Measurements from ENCODE around the gene GKN1. TPM values are rescaled to one million over a fixed set of nuclear protein-coding genes. Genes with fewer than 3 reads are reported as not detected.
A peak's percentile ranks its signal among the peaks of the same experiment; 100 is the strongest.

Gene GKN1
- total RNA-seq, 1 donor from 2014 or later = not detected

DNA sequence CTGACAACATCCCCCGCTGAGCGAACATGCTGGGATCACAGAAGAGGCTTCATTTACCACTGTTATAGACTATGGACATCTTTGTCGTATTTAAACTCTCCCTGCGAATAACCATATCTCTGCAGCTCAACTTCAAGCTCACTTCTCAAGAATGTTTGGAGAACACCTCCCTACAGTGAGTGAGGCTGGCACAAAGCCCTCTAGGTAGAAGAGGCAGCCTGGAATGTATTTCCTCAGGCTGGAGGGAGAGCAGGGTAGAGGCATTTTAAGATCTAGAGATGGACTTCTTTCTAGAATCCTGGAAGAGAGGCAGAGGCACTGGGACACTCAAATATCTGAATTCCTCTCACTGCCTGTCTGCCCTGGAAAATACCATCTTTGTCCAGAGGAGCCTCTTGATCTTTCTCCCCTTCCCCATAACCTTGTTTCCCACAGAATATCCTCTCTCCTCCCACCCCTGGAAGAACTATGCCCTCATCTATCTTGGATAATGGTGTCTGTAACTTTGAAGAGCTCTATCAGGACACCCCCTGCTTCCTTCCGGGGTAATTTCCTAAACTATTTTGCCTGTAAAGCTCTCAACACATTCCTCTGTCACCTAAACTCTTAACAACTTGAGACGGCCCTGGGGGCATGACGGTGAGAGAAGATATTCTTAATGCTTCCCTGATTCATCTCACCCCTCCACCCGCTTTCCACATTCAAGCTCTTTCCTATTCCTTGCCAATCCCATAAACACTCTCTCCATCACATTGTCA is 36.2 kb downstream of the GKN1 start:
- DNase-seq = no peak

DNA sequence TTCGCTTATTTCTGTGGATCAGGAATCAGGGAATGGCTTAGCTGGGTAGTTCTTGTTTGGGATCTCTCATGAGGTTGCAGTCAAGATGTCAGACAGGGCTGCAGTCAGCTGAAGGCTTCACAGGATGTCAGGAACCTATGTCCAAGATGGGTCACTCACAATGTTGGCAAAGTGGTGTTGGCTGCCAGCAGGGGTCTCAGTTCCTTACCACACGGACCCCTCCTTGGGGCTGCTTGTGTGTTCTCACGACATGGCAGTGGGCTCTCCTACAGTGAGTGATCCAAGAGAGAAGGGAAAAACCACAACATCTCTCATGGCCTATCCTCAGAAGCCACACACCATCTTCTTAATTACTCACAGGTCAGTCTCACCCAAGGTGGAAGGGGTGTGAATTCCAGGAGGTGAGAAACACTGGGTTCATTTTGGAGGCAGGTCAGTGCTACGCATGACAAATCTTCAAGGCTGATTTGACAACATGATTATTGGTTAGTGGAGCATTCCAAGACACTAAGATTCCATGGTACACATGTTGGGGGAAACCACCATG is 37.2 kb downstream of the GKN1 start:
- no peak for DNase-seq

DNA sequence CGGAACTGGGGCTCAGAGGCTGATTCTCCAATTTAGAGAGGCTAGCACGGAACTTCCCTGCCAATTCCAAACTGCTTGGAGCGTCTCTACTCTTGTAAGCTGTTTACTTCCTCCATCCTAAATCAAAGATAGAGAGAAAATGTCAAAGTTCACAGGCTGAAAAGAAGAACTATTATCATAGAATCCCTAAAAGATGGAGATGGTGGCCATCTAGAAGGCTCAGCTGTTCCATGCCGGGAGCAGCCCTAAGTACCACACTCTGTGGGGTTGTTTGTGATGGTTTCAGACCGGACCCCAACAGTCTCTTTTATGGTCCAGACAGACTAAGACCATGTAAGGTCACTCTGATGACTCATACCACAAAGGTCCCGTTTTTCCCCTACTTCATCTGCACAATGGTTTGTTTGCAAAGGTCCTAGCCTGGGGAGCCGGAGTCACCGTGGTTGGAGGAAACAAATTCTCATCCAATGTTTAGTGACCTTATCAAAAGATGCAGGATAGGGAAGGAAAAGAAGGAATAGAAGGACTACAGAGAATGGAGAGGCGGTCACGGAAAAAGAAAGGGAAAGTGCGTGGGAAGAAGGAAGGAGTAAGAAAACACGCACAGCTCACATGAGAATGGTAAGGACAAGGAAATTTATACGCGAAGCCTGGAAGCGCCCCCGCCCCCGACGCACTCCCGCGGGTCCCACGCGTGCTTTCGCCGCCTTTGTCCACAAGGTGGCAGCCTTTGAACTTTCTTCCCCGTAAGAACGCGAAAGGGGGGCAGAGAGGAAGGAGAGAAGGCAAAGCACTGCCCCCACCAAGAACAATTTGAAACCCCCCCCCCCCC is 38.1 kb downstream of the GKN1 start:
- DNase-seq = peak; percentile 51

DNA sequence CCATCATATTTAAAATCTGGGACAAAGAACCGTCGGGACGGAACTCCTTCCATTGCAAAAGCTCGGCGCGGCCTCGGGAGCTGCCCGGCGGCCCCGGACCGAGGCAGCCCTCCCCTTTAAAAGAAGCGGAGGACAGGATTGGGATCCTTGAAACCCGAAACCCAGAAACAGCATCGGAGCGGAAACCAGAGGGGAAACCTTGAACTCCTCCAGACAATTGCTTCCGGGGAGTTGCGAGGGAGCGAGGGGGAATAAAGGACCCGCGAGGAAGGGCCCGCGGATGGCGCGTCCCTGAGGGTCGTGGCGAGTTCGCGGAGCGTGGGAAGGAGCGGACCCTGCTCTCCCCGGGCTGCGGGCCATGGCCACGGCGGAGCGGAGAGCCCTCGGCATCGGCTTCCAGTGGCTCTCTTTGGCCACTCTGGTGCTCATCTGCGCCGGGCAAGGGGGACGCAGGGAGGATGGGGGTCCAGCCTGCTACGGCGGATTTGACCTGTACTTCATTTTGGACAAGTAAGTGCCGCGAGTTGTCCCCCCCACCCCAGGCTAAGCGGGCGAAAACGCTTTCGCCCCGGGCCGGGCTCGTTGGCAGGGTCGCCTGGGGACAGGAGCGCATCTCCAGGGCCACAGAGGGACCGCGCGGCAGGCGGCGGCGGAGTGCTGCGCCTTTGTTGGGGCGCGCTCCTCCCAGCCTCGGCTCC is 38.9 kb downstream of the GKN1 start, which contains the start of gene ANTXR1:
TSS of gene ANTXR1 (plus strand) at position 38 of the 698 bp plus-strand sequence. CDS start at position 359, 321 bp downstream.
- DNase-seq = peak; percentile 51

DNA sequence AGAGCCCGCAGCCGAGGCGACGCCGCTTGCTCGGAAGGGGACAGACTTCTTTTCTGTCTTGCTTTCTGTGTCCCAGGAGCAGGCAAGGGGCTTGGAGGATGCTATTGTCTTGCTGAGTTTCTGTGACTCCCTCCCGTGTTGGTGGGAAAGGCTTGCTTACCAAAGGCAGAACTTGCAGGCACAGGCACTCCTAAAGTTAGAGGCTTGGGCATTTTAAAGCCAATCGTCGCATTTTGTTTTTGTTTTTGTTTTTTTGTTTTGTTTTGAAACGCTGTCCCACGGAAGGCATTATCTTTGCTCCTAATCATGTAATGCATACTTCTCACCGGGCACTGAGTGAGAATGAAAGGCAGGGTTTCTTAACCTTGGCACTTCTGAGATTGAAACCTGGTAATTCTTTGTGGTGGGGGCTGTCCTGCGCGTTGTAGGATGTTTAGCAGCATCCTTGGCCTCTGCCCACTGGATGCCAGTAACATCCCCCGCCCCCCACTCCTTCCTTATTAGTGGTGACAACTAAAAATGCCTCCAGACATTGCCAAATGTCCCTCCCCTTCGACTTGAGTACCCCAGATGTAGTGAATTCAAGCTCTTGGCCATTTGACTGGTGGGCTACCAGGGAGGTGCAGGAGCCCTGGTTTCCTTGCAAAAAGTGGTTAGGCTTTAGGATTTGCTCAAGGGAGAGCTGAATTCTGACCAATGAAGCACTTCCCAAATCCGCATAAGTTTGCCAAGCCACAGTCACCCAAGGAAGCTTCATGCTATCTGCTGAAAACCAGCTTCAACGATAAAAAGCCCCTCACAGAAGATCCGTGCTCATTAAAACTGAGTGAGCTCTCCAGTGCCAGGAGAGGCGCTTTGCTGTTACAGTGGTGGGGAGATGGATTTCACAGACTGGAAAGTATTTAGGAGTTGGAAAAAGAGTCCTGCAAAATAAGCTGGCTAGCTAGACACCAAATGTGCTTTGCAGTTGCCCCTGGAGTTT is 39.7 kb downstream of the GKN1 start:
- no peak for DNase-seq

DNA sequence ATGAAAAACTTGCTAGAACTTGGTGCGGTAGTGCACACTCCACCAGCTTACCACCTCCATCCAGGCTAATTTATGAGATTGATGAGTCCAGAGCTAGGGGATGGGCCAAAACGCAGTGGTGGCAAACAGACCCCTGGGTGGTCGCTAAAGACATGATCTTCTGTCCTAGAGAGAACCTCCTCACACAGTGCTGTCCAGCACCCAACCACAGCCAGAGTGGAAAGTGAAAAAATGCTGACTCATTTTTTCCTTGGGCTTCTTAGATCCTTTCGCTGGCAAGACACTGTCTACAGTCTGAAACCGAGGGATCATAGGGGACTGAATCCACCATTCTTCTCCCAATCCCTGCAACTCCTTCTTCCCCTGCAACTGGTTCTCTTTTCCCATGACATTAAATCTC is 42.6 kb downstream of the GKN1 start:
- DNase-seq = no peak

DNA sequence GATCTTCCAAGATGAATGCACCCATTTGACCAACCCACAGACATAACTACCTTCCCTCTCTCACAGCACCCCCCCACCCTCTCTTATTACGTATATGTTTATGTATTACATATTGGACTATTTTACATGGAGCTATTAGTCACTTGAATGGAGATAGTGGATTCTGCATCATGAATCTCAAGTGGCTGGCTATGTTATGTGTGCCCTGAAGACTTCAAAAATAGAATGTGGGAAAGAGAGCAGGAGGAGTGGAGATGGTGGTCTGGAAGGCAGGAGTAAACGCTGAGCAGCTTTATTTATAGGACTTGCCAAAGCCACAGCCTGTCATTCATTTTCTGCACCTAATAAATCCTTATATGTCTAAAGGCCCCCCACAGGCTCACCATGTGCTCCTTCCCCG is 43.4 kb downstream of the GKN1 start:
- DNase-seq = no peak

DNA sequence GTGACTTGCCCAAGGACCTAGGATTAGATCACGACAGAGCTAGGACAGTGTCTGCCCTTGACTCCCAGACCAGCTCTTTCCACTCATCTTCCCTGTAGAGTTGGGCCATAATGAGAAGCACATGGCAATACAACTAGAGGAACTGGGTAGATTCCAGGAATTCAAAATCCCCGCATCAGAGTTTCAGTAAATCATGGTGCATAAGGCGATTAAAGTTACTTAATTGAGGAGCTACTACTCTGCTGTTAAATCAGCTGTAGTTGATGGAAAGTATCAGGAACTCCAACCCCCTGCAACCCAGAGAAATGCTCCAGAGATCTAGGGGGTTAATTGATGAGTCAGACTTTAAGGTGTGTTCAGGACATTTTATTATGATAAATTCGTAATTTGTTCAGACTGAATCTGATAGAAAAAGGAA is 44.3 kb downstream of the GKN1 start:
- DNase-seq = no peak

DNA sequence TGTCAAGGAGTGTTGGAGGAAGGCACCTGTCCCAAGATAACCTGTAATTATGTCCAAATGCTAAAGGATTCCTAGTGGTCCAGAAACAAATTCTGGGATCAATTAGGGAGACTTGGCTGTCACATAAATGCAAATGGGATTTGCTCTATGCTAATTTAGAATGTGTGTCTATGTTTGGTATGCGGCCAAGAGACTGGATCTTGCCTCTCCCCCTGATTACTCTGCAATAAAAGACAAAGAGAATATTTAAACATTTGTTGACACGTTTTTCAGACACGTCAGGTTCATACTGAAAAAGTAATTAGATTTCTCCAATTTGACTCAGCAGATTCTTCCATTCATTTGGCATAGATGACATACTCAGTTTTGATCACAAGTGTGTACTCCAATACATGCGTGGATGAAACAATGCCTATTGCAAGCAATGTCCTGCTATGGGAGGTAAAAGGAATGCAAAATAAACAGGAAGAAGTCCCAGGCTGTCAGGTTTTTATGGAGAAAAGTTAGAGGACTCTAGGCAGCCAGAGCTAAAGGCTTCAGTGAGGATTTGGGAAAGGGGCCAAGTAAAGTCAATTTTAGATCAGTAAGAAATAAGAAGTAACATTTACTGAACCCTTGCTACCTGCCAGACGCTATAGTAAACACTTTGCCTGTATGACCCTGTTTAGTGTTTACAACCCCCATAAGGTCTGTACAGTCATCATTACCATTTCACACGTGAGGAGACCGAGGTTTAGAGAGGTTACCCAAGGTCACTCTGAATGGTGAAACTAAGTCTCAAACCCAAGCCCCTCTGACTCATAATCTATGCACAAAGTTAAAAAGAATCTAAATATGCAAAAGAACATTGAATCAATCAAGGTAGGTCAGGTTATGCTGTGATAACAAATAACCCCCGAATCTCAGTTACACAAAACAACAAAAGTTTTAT is 46.3 kb downstream of the GKN1 start:
- DNase-seq = no peak

DNA sequence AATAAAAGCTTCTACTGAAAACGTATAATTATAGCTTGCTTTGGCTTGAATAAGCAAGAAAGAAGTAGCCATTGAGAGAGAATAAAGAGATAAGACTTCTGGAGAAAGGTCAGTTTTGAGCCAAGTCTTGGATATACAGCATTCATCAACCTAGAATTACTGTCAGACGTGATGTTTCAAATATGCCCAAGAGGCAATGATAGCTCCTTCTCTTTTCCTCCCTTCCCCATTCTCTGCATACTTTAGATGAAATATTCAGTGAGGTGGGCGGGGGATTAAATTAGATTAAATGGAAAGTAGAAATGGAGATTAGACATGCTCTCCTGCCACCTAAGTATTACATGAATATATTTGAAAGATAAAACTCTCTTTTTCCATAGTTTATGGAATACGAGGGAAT is 47.3 kb downstream of the GKN1 start:
- no peak for DNase-seq

DNA sequence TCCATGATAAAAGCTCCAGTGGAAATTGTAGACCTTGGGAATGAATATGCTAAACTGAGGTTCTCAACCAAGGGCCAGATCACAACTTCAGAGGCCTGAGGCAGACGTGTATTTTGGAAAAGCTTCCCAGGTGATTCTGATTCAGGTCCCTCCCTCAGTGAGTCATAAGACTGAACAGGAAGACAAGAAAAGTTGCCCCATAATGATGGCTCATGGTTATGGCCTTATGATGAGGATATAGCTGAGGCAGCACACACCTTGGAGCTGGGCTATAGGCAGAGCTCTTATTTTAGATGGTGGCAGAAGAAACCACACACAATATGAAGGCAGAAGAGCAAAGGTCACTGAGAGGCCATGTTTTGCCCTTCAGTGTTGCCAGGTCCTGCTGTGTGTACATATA is 48.1 kb downstream of the GKN1 start:
- no peak for DNase-seq

DNA sequence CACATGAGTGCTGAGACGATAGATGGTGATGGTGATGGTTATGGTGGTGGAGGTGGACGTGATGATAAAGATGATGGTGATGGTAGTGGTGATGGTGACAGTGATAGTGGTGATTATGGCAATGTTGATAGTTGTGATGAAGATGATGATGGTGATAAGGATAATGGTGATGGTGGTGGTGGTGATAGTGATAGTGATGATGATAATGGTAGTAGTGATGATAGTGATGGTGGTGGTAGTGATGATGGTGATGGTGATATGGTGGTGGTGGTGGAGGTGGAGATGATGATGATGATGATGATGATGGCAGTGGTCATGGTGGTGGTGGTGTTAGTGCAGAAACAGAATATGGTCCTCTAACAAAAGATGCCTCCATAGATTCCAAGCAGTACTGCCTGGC is 48.8 kb downstream of the GKN1 start:
- DNase-seq = no peak

DNA sequence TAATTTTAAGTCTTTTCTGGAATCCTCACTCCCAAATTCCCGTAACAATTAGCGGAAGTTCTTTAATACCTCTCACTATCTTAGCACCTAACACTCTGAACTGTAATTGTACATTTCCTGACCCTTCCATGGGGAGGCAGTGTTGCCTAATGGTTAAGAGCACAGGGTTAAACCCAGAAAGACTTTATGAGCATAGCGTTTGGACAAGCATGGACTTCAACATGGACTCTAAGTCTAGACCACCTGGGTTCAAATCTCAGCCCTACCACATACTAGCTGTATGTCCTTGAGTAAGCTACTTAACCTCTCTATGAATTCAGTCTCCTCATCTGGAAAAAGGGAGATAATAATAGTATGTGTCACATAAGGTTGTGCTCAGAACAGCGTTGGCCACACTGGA is 51.6 kb downstream of the GKN1 start:
- DNase-seq = no peak

DNA sequence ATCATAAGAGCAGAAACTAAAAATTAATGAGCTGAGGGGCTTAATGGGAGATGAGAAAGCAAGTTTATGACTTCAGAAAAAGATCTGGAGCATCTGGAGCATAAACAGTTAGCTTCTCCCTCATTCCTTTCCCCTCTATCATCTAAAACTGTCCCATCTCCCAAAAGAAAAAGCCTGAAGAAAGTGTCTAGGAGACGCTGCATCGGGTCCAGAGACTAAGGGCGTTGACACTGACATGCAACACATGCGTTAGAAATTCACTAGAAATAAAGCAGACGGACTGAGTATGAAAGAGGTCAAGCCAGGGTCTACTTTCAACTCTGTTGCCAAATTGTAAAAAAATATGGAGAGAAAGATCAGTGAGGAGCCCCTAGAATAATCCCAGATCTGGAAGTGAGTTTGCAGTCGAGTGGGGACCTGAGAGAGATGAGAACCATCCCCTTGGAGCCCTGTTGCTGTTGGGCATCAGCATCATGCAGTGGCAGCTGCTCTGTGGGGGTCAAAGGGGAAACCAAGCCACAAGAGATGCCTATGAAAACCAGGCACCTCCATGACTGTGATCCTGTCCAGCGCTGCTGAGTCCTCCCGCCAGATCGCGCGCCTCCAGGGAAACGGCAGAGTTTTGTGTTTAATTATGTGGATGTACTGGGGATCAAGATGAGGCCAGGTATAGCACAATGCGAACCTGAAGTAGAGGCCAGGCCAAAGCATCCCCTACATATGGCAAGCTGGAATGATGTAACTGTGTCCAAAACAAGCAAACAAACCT is 52.4 kb downstream of the GKN1 start:
- no peak for DNase-seq

Other genes with a start within 250 kb of the GKN1 start
- 2.0 TPM for gene ARHGAP25, start 239.8 kb upstream of the GKN1 start, total RNA-seq
- not detected for gene BMP10, start 103.2 kb upstream of the GKN1 start, total RNA-seq
- gene GKN2, start 21.7 kb upstream of the GKN1 start, total RNA-seq = not detected
- gene ANTXR1, start 38.5 kb downstream of the GKN1 start, total RNA-seq = 9.8 TPM